Loucy (cell line): ENCODE measurements around the gene APOF.

Experiments used
- H2AFZ ChIP-seq: fragments of 200-600 bp; sonication (generic); 2 replicates; pipeline ENCODE4 v1.6.0; 2016; ENCODE audit warnings: antibody characterized with exemption, mild to moderate bottlenecking, low read length, moderate library complexity
- H3F3A ChIP-seq: fragments of 200-600 bp; 2 replicates; pipeline ENCODE4 v1.6.0; 2016; ENCODE audit warnings: antibody characterized with exemption, low read depth, mild to moderate bottlenecking
- H3K27me3 ChIP-seq: fragments of 200-600 bp; sonication (generic); 2 replicates; pipeline ENCODE4 v1.6.1; 2014; ENCODE audit warnings: low read length, mild to moderate bottlenecking; ENCODE audit not compliant: insufficient read depth, poor library complexity, severe bottlenecking
- H3K36me3 ChIP-seq: fragments of 200-600 bp; sonication (generic); 2 replicates; pipeline ENCODE4 v1.6.1; 2016; ENCODE audit warnings: low read length; ENCODE audit not compliant: insufficient read depth
- H3K4me1 ChIP-seq: fragments of 200-600 bp; sonication (generic); 2 replicates; pipeline ENCODE4 v1.5.1; 2014; ENCODE audit warnings: low read length, mild to moderate bottlenecking; ENCODE audit not compliant: insufficient read depth, poor library complexity, severe bottlenecking
- H3K4me2 ChIP-seq: fragments of 200-600 bp; sonication (generic); 2 replicates; pipeline ENCODE4 v1.6.0; 2014; ENCODE audit warnings: antibody characterized with exemption, low read length, low read depth, mild to moderate bottlenecking; ENCODE audit not compliant: poor library complexity, severe bottlenecking
- H3K4me3 ChIP-seq: fragments of 200-600 bp; sonication (generic); 2 replicates; pipeline ENCODE4 v1.5.1; 2014; ENCODE audit warnings: low read length, mild to moderate bottlenecking, mixed read lengths; ENCODE audit not compliant: poor library complexity, severe bottlenecking
- H3K79me2 ChIP-seq: fragments of 200-600 bp; sonication (generic); 2 replicates; pipeline ENCODE4 v1.6.1; 2014; ENCODE audit warnings: low read length; ENCODE audit not compliant: insufficient read depth
- H3K9ac ChIP-seq: fragments of 200-600 bp; sonication (generic); 2 replicates; pipeline ENCODE4 v1.6.0; 2014; ENCODE audit warnings: mild to moderate bottlenecking, low read depth, low read length, moderate library complexity; ENCODE audit not compliant: poor library complexity, severe bottlenecking
- H3K9me2 ChIP-seq: fragments of 200-600 bp; sonication (generic); replicated peaks from 2 replicates; pipeline ENCODE4 v1.6.1; 2016; ENCODE audit warnings: low read depth, low read length, mixed read lengths
- H3K9me3 ChIP-seq: fragments of 200-600 bp; sonication (generic); 2 replicates; pipeline ENCODE4 v1.6.1; 2014; ENCODE audit warnings: mild to moderate bottlenecking, antibody characterized with exemption, low read length, low read depth; ENCODE audit not compliant: insufficient read depth
- H4K20me1 ChIP-seq: fragments of 200-600 bp; sonication (generic); 2 replicates; pipeline ENCODE4 v1.6.0; 2014; ENCODE audit warnings: antibody characterized with exemption, low read length, mild to moderate bottlenecking; ENCODE audit not compliant: insufficient read depth, poor library complexity, severe bottlenecking
- CTCF ChIP-seq: fragments of 200-600 bp; sonication (generic); conservative IDR thresholded peaks from 2 replicates; pipeline ENCODE4 v1.5.1; 2014; ENCODE audit warnings: mild to moderate bottlenecking, antibody characterized with exemption, low read length
- EZH2phosphoT487 ChIP-seq: fragments of 200-600 bp; IDR thresholded peaks from 2 replicates; pipeline ENCODE4 v1.6.1; 2018; ENCODE audit warnings: antibody characterized with exemption, mild to moderate bottlenecking, moderate library complexity, borderline replicate concordance

APOF gene

GRCh38 chr12:56341616-56342015, 21.0 kb downstream of the APOF start:
- no peaks in the 10 kb centered on the region for H3K79me2 ChIP-seq
- no peak overlapping the region for H3K4me2 ChIP-seq
- H3K9me3 ChIP-seq, result no peaks in the 10 kb centered on the region
- peaks cover 13% of the 10 kb centered on the region; the same call in 1 of the 2 replicates for H3K36me3 ChIP-seq
- TF ChIP-seq CTCF (no peak), EZH2phosphoT487 (no peak)
- peaks cover 4% of the 10 kb centered on the region for H3K4me1 ChIP-seq
- H3K4me3 ChIP-seq, result no peak overlapping the region
- H3K9ac ChIP-seq, result no peak overlapping the region
- H4K20me1 ChIP-seq, result no peaks in the 10 kb centered on the region
- no peaks in the 10 kb centered on the region for H3F3A ChIP-seq
- H2AFZ ChIP-seq, result no peak overlapping the region
- no peaks in the 10 kb centered on the region for H3K27me3 ChIP-seq
- no peaks in the 10 kb centered on the region for H3K9me2 ChIP-seq

- H3K27me3 ChIP-seq, result no peaks in the 10 kb centered on the region
- H3F3A ChIP-seq, result no peaks in the 10 kb centered on the region
- H3K9me3 ChIP-seq, result no peaks in the 10 kb centered on the region
- H3K36me3 ChIP-seq, result peaks cover 5% of the 10 kb centered on the region; the same call in 1 of the 2 replicates
- H3K79me2 ChIP-seq, result peaks cover 6% of the 10 kb centered on the region; the same call in 1 of the 2 replicates
- H3K9ac ChIP-seq, result no peak overlapping the region
- H3K4me1 ChIP-seq, result peaks cover 12% of the 10 kb centered on the region
- no peak overlapping the region for H2AFZ ChIP-seq
- no peak for TF ChIP-seq EZH2phosphoT487
- no peak for TF ChIP-seq CTCF
- no peaks in the 10 kb centered on the region for H4K20me1 ChIP-seq
- H3K9me2 ChIP-seq, result no peaks in the 10 kb centered on the region
- H3K4me3 ChIP-seq, result no peak overlapping the region
- no peak overlapping the region for H3K4me2 ChIP-seq
Measured at GRCh38 chr12:56339158-56339422, 23.6 kb downstream of the APOF start.

- no peak within 1 kb of the TSS for H3K9ac ChIP-seq
- no peak within 1 kb of the TSS for H3K4me3 ChIP-seq
- H3K4me2 ChIP-seq, result no peak within 1 kb of the TSS
- H3K9me2 ChIP-seq, result no peaks in the 10 kb centered on the region
- no peaks in the 10 kb centered on the region for H3K27me3 ChIP-seq
- no peaks in the 10 kb centered on the region for H4K20me1 ChIP-seq
- no peaks in the 10 kb centered on the region for H3K36me3 ChIP-seq
- TF ChIP-seq EZH2phosphoT487 (no peak), CTCF (no peak)
- H3K9me3 ChIP-seq, result no peaks in the 10 kb centered on the region
- no peaks in the 10 kb centered on the region for H3F3A ChIP-seq
- peaks cover 12% of the 10 kb centered on the region for H3K4me1 ChIP-seq
- H2AFZ ChIP-seq, result no peak within 1 kb of the TSS
- peaks cover 6% of the 10 kb centered on the region; the same call in 1 of the 2 replicates for H3K79me2 ChIP-seq
Measured at GRCh38 chr12:56338308-56339157, 24.1 kb downstream of the APOF start, which contains the start of gene IL23A. TSS of gene IL23A (plus strand) at chr12:56338884. CDS start at chr12:56339045, 161 bp downstream.
